A673 (cell line): ENCODE results near the gene CTSW. TPM values are rescaled to one million over a fixed set of nuclear protein-coding genes. Genes with fewer than 3 reads are reported as not detected.
"Not testable (repeated sequence)": the region's sequence is repeated elsewhere in the genome, so short reads cannot be mapped to it uniquely, and the experiment has no call there.

Experiments
- BruUV-seq: library from RNA; stranded (reverse); fragments of 400-500 nt; replicated peaks from 2 replicates; lab custom pipeline; 2021; lab: Mats Ljungman, UMichigan
- CTCF ChIA-PET: fragments of 300-600 bp; sonication (Branson Sonifier 250); formaldehyde crosslinking; loops from one replicate; lab custom pipeline; 2022; ENCODE audit warnings: antibody characterized with exemption; lab: Charles Lee
- POLR2A ChIA-PET: fragments of 300-600 bp; sonication (Branson Sonifier 250); formaldehyde crosslinking; loops from one replicate; lab custom pipeline; 2022; ENCODE audit warnings: antibody characterized with exemption; ENCODE audit not compliant: low non-redundant PET; lab: Charles Lee
- DNase-seq: peaks from one replicate; pipeline ENCODE4 v3.0.0-alpha.2; 2015; ENCODE audit warnings: low spot score
- H3K27ac ChIP-seq: fragments of 200-600 bp; sonication (generic); 2 replicates; pipeline ENCODE4 v1.5.1; 2016; ENCODE audit warnings: mixed run types, low read depth, mild to moderate bottlenecking, mixed read lengths, antibody characterized with exemption, low read length; ENCODE audit not compliant: poor library complexity, severe bottlenecking
- H3K27me3 ChIP-seq: fragments of 200-600 bp; sonication (generic); replicated peaks from 2 replicates; pipeline ENCODE4 v1.6.1; 2017; ENCODE audit warnings: mixed run types, low read depth, mild to moderate bottlenecking, mixed read lengths, antibody characterized with exemption, low read length; ENCODE audit not compliant: insufficient read depth, poor library complexity
- H3K36me3 ChIP-seq: fragments of 200-600 bp; sonication (generic); 2 replicates; pipeline ENCODE4 v1.6.1; 2016; ENCODE audit warnings: mixed run types, mild to moderate bottlenecking, mixed read lengths, antibody characterized with exemption, low read length; ENCODE audit not compliant: insufficient read depth, poor library complexity, severe bottlenecking
- H3K4me1 ChIP-seq: fragments of 200-600 bp; sonication (generic); 2 replicates; pipeline ENCODE4 v1.6.1; 2017; ENCODE audit warnings: mixed run types, mild to moderate bottlenecking, mixed read lengths, antibody characterized with exemption, low read length; ENCODE audit not compliant: insufficient read depth, poor library complexity, severe bottlenecking
- H3K4me3 ChIP-seq: fragments of 200-600 bp; sonication (generic); 2 replicates; pipeline ENCODE4 v1.5.1; 2016; ENCODE audit warnings: low read depth, mixed run types, mild to moderate bottlenecking, mixed read lengths, low read length; ENCODE audit not compliant: poor library complexity, severe bottlenecking
- H3K9me3 ChIP-seq: fragments of 200-600 bp; sonication (generic); 2 replicates; pipeline ENCODE4 v1.6.1; 2016; ENCODE audit warnings: mixed run types, low read depth, mild to moderate bottlenecking, mixed read lengths, antibody characterized with exemption, low read length; ENCODE audit not compliant: poor library complexity, severe bottlenecking
- EZH2 ChIP-seq: fragments of 200-600 bp; sonication (generic); IDR thresholded peaks from 2 replicates; pipeline ENCODE4 v1.6.1; 2017; ENCODE audit warnings: borderline replicate concordance, low read depth, mild to moderate bottlenecking, mixed read lengths, antibody characterized with exemption, low read length; ENCODE audit not compliant: poor library complexity, severe bottlenecking
- intact Hi-C: fragments of 100-400 bp; cut with micrococcal nuclease; formaldehyde crosslinking; loops from one replicate; pipeline ENCODE4 v1.10.0; 2022; ENCODE audit not compliant: unreplicated experiment
- total RNA-seq: library from RNA; stranded (reverse); gene quantifications from 2 replicates; pipeline ENCODE4 v1.2.3, GENCODE V29; 2021
- TF ChIP-seq, protein P1 (sequence below): fragments of 300-800, 200-600 bp; sonication (generic); conservative IDR thresholded peaks from 2 replicates; pipeline ENCODE4 v1.5.1; 2017; ENCODE audit warnings: low read depth, mild to moderate bottlenecking, antibody characterized with exemption, low read length, moderate library complexity, mixed read lengths

The CTSW gene
- total RNA-seq, 1 experiment from 2014 or later = not detected

DNA sequence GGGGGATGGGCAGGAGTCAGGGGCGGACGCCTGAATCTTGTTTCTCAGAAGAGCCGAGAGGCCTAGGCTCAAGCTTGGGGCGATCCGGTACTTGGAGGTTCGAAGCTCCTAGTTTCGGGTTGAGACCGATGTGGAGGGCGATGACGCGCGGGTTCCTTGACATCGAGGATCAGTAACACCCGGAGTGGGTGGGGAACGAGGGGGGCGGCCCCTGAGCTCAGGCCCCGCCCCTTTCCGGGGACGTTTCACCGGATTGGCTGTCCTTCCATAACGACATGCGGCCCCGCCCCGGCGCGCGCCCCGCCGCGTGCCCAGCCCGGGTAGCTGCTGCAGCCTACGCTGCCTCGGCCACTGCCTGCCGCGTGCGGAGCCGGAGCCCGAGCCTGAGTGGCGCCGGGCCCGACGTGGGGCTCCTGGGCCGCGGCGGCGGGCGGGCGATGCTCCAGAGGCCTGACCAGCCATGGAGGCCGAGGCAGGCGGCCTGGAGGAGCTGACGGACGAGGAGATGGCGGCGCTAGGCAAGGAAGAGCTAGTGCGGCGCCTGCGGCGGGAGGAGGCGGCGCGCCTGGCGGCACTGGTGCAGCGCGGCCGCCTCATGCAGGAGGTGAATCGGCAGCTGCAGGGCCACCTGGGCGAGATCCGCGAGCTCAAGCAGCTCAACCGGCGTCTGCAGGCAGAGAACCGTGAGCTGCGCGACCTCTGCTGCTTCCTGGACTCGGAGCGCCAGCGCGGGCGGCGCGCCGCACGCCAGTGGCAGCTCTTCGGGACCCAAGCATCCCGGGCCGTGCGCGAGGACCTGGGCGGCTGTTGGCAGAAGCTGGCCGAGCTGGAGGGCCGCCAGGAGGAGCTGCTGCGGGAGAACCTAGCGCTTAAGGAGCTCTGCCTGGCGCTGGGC is 10.9 kb downstream of the CTSW start, which contains the start of gene CCDC85B:
Gene CCDC85B (plus strand): TSS at position 350 of the 895 bp plus-strand sequence. CDS start 111 bp downstream, at position 461.
- Histone ChIP-seq H3K36me3 (peaks cover 16% of the 10 kb centered on the region), H3K4me3 (peak within 1 kb of the TSS; percentile 87), H3K4me1 (peaks cover 45% of the 10 kb centered on the region), H3K27me3 (no peaks in the 10 kb centered on the region), H3K9me3 (no peaks in the 10 kb centered on the region), H3K27ac (peak within 1 kb of the TSS; percentile 88)
- CTCF ChIA-PET = interaction anchor here (0.6 to 2.4 kb wide), 9 partner anchors 8 to 185 kb away, joined by 3 to 22 read pairs (median 4); partner anchors contain the start of genes EFEMP2 and MUS81
- no TSS peak for BruUV-seq
- intact Hi-C loops = no loop called here
- TF ChIP-seq, protein P1, sequence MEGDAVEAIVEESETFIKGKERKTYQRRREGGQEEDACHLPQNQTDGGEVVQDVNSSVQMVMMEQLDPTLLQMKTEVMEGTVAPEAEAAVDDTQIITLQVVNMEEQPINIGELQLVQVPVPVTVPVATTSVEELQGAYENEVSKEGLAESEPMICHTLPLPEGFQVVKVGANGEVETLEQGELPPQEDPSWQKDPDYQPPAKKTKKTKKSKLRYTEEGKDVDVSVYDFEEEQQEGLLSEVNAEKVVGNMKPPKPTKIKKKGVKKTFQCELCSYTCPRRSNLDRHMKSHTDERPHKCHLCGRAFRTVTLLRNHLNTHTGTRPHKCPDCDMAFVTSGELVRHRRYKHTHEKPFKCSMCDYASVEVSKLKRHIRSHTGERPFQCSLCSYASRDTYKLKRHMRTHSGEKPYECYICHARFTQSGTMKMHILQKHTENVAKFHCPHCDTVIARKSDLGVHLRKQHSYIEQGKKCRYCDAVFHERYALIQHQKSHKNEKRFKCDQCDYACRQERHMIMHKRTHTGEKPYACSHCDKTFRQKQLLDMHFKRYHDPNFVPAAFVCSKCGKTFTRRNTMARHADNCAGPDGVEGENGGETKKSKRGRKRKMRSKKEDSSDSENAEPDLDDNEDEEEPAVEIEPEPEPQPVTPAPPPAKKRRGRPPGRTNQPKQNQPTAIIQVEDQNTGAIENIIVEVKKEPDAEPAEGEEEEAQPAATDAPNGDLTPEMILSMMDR = peak; percentile 33; the same call in 1 of the 2 replicates
- no peak for TF ChIP-seq EZH2
- POLR2A ChIA-PET = interaction anchor here (2.2 kb wide), 1 partner anchor 31 kb away, joined by 6 read pairs; the partner anchor contains the start of gene MUS81
- peak; percentile 98 for DNase-seq

DNA sequence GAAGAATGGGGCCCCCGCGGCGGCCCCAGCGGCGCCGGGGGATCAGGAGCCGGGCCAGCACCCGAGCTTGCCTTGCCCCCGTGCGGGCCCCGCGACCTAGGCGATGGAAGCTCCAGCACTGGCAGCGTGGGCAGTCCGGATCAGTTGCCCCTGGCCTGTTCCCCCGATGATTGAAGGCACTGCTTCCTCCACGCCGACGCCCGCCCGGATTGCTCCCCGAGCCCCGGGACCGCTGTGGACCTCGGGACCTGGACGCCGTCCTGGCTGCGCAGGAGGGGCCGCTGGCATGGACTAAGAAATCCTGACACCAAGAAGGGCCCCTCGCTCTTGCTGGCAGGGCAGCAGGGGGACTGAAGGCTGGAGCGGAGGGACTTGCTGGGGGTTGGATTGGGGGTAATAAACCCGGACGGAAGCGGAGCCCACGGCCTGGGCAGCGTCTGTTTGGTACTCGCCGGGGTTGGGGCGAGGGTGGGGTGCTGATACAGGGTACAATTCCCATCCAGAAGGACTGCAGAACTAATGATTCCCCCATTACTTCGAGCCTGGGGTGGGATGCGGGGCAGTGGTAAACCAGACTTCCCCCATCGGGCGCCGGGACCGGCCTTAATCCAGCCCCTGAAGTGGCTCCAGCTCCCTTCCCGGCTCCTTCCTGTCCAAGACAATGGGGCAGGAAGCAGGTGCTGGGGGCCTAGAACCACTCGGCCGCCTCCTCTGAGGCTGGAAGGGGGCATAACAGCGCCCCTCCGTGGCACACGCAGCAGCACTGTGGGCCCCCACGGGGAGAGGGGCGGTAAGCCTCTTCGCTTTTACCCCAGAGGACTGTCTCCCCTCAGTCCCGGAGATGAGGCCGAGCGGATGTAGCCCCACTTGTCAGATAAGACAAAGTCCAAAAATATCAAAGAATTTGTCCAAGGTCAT is 11.8 kb downstream of the CTSW start:
- peak overlapping the region; percentile 87 for H3K4me3 ChIP-seq
- peak; percentile 66 for DNase-seq
- intact Hi-C loops = no loop called here
- POLR2A ChIA-PET = interaction anchor here (2.2 kb wide), 1 partner anchor 32 kb away, joined by 6 read pairs; the partner anchor contains the start of gene MUS81
- H3K27ac ChIP-seq = peak overlapping the region; percentile 88
- CTCF ChIA-PET = interaction anchor here (0.9 to 1.9 kb wide), 4 partner anchors 7 to 160 kb away, joined by 3 to 8 read pairs (median 4); partner anchors contain the start of gene MUS81
- no peaks in the 10 kb centered on the region for H3K9me3 ChIP-seq
- H3K4me1 ChIP-seq = peaks cover 45% of the 10 kb centered on the region
- H3K27me3 ChIP-seq = no peaks in the 10 kb centered on the region
- BruUV-seq = TSS peak; percentile 67
- TF ChIP-seq, protein P1 = peak; percentile 57
- TF ChIP-seq EZH2 = no peak
- H3K36me3 ChIP-seq = peaks cover 8% of the 10 kb centered on the region

DNA sequence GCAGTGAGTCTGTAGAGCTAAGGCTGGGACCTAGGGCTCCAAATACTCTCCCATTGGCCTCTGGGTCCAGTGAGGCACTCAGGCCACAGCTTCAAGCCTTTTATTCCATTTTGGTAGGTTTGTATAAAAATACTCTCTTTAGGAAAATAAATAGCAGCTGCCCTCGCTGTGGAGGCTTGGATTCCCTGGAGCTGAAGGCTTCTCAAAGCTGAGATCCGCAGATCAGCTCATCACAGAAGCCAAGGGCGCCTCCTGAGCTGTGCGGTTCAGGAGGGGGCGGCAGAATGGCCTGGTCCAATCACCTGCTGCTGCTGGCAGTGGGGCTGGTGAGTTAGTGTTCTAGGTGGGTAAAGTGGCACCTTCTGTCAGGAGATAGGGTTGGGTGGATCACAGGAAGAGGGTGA is 12.5 kb downstream of the CTSW start:
- peaks cover 44% of the 10 kb centered on the region for H3K4me1 ChIP-seq
- DNase-seq, intact Hi-C loops, BruUV-seq, H3K27me3 ChIP-seq, H3K36me3 ChIP-seq, H3K9me3 ChIP-seq: not testable (repeated sequence)
- H3K4me3 ChIP-seq = peak overlapping the region; percentile 87
- POLR2A ChIA-PET = interaction anchor here (0.7 kb wide), 1 partner anchor 229 kb away, joined by 3 read pairs; no protein-coding TSS in a partner anchor
- CTCF ChIA-PET = interaction anchor here (1.1 kb wide), 1 partner anchor 32 kb away, joined by 3 read pairs; no protein-coding TSS in a partner anchor
- H3K27ac ChIP-seq = peak overlapping the region; percentile 88
